A549 (cell line): Measurements from ENCODE around the gene VIL1.

Experiments
- EHMT2 ChIP-seq: fragments of 200-600 bp; sonication (generic); IDR thresholded peaks from 2 replicates; pipeline ENCODE4 v1.6.1; 2016; ENCODE audit warnings: antibody characterized with exemption, low read depth, mild to moderate bottlenecking, moderate library complexity
- POLR2AphosphoS2 ChIP-seq: conservative IDR thresholded peaks from 2 replicates; pipeline ENCODE4 v1.6.1; 2012; ENCODE audit warnings: low read length, improper control_type of control experiment, inconsistent platforms
- RAD21 ChIP-seq, 2 experiments: fragments of >200 bp in 1 of 2; sonication (Bioruptor Twin) in 1 of 2; formaldehyde crosslinking in 1 of 2; IDR thresholded peaks in 1 of 2; conservative IDR thresholded peaks in 1 of 2; 2 replicates in 1 of 2; 3 replicates in 1 of 2; pipeline ENCODE4 v1.6.1; 2012 to 2018; ENCODE audit warnings: inconsistent platforms in 1 of 2
- SREBF2 ChIP-seq: fragments of 450-650 bp; IDR thresholded peaks from 2 replicates; pipeline ENCODE4 v1.6.1; 2014; ENCODE audit warnings: mild to moderate bottlenecking, moderate library complexity
- TP53 ChIP-seq: fragments of 250-450 bp; sonication (Bioruptor Pico); IDR thresholded peaks from 2 replicates; pipeline ENCODE4 v1.5.0; 2021; ENCODE audit warnings: mild to moderate bottlenecking, moderate library complexity
- TF ChIP-seq, protein P1 (sequence below): fragments of >200 bp; sonication (Bioruptor Twin); formaldehyde crosslinking; IDR thresholded peaks from 3 replicates; pipeline ENCODE4 v1.5.1; 2016

- no peak for TF ChIP-seq EHMT2
- TF ChIP-seq SREBF2, result no peak
- TF ChIP-seq POLR2AphosphoS2, result no peak
- TF ChIP-seq, protein P1, sequence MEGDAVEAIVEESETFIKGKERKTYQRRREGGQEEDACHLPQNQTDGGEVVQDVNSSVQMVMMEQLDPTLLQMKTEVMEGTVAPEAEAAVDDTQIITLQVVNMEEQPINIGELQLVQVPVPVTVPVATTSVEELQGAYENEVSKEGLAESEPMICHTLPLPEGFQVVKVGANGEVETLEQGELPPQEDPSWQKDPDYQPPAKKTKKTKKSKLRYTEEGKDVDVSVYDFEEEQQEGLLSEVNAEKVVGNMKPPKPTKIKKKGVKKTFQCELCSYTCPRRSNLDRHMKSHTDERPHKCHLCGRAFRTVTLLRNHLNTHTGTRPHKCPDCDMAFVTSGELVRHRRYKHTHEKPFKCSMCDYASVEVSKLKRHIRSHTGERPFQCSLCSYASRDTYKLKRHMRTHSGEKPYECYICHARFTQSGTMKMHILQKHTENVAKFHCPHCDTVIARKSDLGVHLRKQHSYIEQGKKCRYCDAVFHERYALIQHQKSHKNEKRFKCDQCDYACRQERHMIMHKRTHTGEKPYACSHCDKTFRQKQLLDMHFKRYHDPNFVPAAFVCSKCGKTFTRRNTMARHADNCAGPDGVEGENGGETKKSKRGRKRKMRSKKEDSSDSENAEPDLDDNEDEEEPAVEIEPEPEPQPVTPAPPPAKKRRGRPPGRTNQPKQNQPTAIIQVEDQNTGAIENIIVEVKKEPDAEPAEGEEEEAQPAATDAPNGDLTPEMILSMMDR, result no peak
- no peak for TF ChIP-seq RAD21 (conservative IDR thresholded peaks at IDR 0.05 in 1 of 2, IDR thresholded peaks at IDR 0.05 in 1 of 2)
- no peak for TF ChIP-seq TP53 (CRISPR knock-in tag)
These were observed 15.5 kb downstream of the VIL1 start for GRCh38 chr2:218434456-218434855.
